ENCODE data around the gene EXD3.

The EXD3 gene

GRCh38 chr9:137313326-137313936 is 109.5 kb downstream of the EXD3 start:
- Histone ChIP-seq H3K4me3 (ENCODE audit: low read depth in 1 of 2, low read length in 2 of 2) (no peak overlapping the region), H3K36me3 (ENCODE audit: insufficient read depth, low read length) (no peaks in the 10 kb centered on the region), H3K9ac (ENCODE audit: low read length) (no peak overlapping the region), H3K27ac (ENCODE audit: low read depth, low read length) (no peak overlapping the region), H3K4me1 (ENCODE audit: insufficient read depth, low read length) (no peaks in the 10 kb centered on the region), H3K27me3 (ENCODE audit: control insufficient read depth in 1 of 2, insufficient read depth in 2 of 2, low read length in 2 of 2) (peaks cover 0 to 30% of the 10 kb centered on the region in 2 donors), H3K9me3 (ENCODE audit: low read length) (no peaks in the 10 kb centered on the region)

- no peak overlapping the region for H3K4me3 ChIP-seq (ENCODE audit: low read depth in 1 of 2, low read length in 2 of 2)
- no peak overlapping the region for H3K27ac ChIP-seq (ENCODE audit: low read depth, low read length)
- no peak overlapping the region for H3K9ac ChIP-seq (ENCODE audit: low read length)
- no peaks in the 10 kb centered on the region for H3K4me1 ChIP-seq (ENCODE audit: insufficient read depth, low read length)
- H3K27me3 ChIP-seq (ENCODE audit: control insufficient read depth in 1 of 2, insufficient read depth in 2 of 2, low read length in 2 of 2), result peaks cover 0 to 30% of the 10 kb centered on the region in 2 donors
- no peaks in the 10 kb centered on the region for H3K9me3 ChIP-seq (ENCODE audit: low read length)
- H3K36me3 ChIP-seq (ENCODE audit: insufficient read depth, low read length), result no peaks in the 10 kb centered on the region
Measured at GRCh38 chr9:137312852-137313325, 110.1 kb downstream of the EXD3 start.

- Histone ChIP-seq H3K27ac (ENCODE audit: low read depth, low read length) (no peak overlapping the region), H3K4me3 (ENCODE audit: low read depth in 1 of 2, low read length in 2 of 2) (no peak overlapping the region), H3K27me3 (ENCODE audit: control insufficient read depth in 1 of 2, insufficient read depth in 2 of 2, low read length in 2 of 2) (peaks cover 0 to 29% of the 10 kb centered on the region in 2 donors), H3K9me3 (ENCODE audit: low read length) (no peaks in the 10 kb centered on the region), H3K4me1 (ENCODE audit: insufficient read depth, low read length) (no peaks in the 10 kb centered on the region), H3K36me3 (ENCODE audit: insufficient read depth, low read length) (no peaks in the 10 kb centered on the region), H3K9ac (ENCODE audit: low read length) (no peak overlapping the region)
Measured at GRCh38 chr9:137311986-137312851, 110.7 kb downstream of the EXD3 start.

- Histone ChIP-seq H3K27ac (ENCODE audit: low read depth, low read length) (no peak overlapping the region), H3K36me3 (ENCODE audit: insufficient read depth, low read length) (no peaks in the 10 kb centered on the region), H3K27me3 (ENCODE audit: control insufficient read depth in 1 of 2, insufficient read depth in 2 of 2, low read length in 2 of 2) (peaks cover under 1 to 29% of the 10 kb centered on the region in 2 donors), H3K4me3 (ENCODE audit: low read depth in 1 of 2, low read length in 2 of 2) (no peak overlapping the region), H3K9ac (ENCODE audit: low read length) (no peak overlapping the region), H3K9me3 (ENCODE audit: low read length) (no peaks in the 10 kb centered on the region), H3K4me1 (ENCODE audit: insufficient read depth, low read length) (no peaks in the 10 kb centered on the region)
Measured at GRCh38 chr9:137311171-137311985, 111.6 kb downstream of the EXD3 start.

- no peak overlapping the region for H3K27ac ChIP-seq (ENCODE audit: low read depth, low read length)
- peaks cover 9 to 32% of the 10 kb centered on the region in 2 donors for H3K27me3 ChIP-seq (ENCODE audit: control insufficient read depth in 1 of 2, insufficient read depth in 2 of 2, low read length in 2 of 2)
- no peaks in the 10 kb centered on the region for H3K9me3 ChIP-seq (ENCODE audit: low read length)
- H3K36me3 ChIP-seq (ENCODE audit: insufficient read depth, low read length), result no peaks in the 10 kb centered on the region
- H3K4me3 ChIP-seq (ENCODE audit: low read depth in 1 of 2, low read length in 2 of 2), result no peak overlapping the region
- peaks cover 9% of the 10 kb centered on the region for H3K4me1 ChIP-seq (ENCODE audit: insufficient read depth, low read length)
- H3K9ac ChIP-seq (ENCODE audit: low read length), result no peak overlapping the region
Measured at GRCh38 chr9:137310189-137311052, 112.5 kb downstream of the EXD3 start.

- Histone ChIP-seq H3K4me3 (ENCODE audit: low read depth in 1 of 2, low read length in 2 of 2) (no peak overlapping the region), H3K9ac (ENCODE audit: low read length) (no peak overlapping the region), H3K27ac (ENCODE audit: low read depth, low read length) (no peak overlapping the region), H3K36me3 (ENCODE audit: insufficient read depth, low read length) (no peaks in the 10 kb centered on the region), H3K4me1 (ENCODE audit: insufficient read depth, low read length) (peaks cover 12% of the 10 kb centered on the region), H3K27me3 (ENCODE audit: control insufficient read depth in 1 of 2, insufficient read depth in 2 of 2, low read length in 2 of 2) (peaks cover 9 to 36% of the 10 kb centered on the region in 2 donors), H3K9me3 (ENCODE audit: low read length) (no peaks in the 10 kb centered on the region)
Measured at GRCh38 chr9:137309368-137310188, 113.4 kb downstream of the EXD3 start.

- H3K4me1 ChIP-seq (ENCODE audit: insufficient read depth, low read length), result peaks cover 12% of the 10 kb centered on the region
- H3K9ac ChIP-seq (ENCODE audit: low read length), result no peak overlapping the region
- H3K4me3 ChIP-seq (ENCODE audit: low read depth in 1 of 2, low read length in 2 of 2), result no peak overlapping the region
- no peaks in the 10 kb centered on the region for H3K36me3 ChIP-seq (ENCODE audit: insufficient read depth, low read length)
- peaks cover 16 to 50% of the 10 kb centered on the region in 2 donors for H3K27me3 ChIP-seq (ENCODE audit: control insufficient read depth in 1 of 2, insufficient read depth in 2 of 2, low read length in 2 of 2)
- H3K27ac ChIP-seq (ENCODE audit: low read depth, low read length), result no peak overlapping the region
- H3K9me3 ChIP-seq (ENCODE audit: low read length), result no peaks in the 10 kb centered on the region
Measured at GRCh38 chr9:137308057-137308619, 114.8 kb downstream of the EXD3 start.

- Histone ChIP-seq H3K27ac (ENCODE audit: low read depth, low read length) (no peak overlapping the region), H3K4me3 (ENCODE audit: low read depth in 1 of 2, low read length in 2 of 2) (no peak overlapping the region), H3K27me3 (ENCODE audit: control insufficient read depth in 1 of 2, insufficient read depth in 2 of 2, low read length in 2 of 2) (peaks cover 18 to 57% of the 10 kb centered on the region in 2 donors)
Measured at GRCh38 chr9:137307255-137308056, 115.5 kb downstream of the EXD3 start.

GRCh38 chr9:137306850-137307254 is 116.1 kb downstream of the EXD3 start:
- H3K36me3 ChIP-seq (ENCODE audit: insufficient read depth, low read length), result no peaks in the 10 kb centered on the region
- peaks cover 12% of the 10 kb centered on the region for H3K4me1 ChIP-seq (ENCODE audit: insufficient read depth, low read length)
- H3K9ac ChIP-seq (ENCODE audit: low read length), result no peak overlapping the region
- no peaks in the 10 kb centered on the region for H3K9me3 ChIP-seq (ENCODE audit: low read length)
- peaks cover 18 to 57% of the 10 kb centered on the region in 2 donors for H3K27me3 ChIP-seq (ENCODE audit: control insufficient read depth in 1 of 2, insufficient read depth in 2 of 2, low read length in 2 of 2)
- H3K4me3 ChIP-seq (ENCODE audit: low read depth in 1 of 2, low read length in 2 of 2), result no peak overlapping the region
- no peak overlapping the region for H3K27ac ChIP-seq (ENCODE audit: low read depth, low read length)

More at GRCh38 chr9:137307255-137308056, 115.5 kb downstream of the EXD3 start:
- H3K36me3 ChIP-seq (ENCODE audit: insufficient read depth, low read length), result no peaks in the 10 kb centered on the region
- H3K9me3 ChIP-seq (ENCODE audit: low read length), result no peaks in the 10 kb centered on the region
- H3K9ac ChIP-seq (ENCODE audit: low read length), result no peak overlapping the region
- H3K4me1 ChIP-seq (ENCODE audit: insufficient read depth, low read length), result peaks cover 12% of the 10 kb centered on the region
